ENCODE data around the gene ATP11B.
"Not testable (repeated sequence)": the region's sequence is repeated elsewhere in the genome, so short reads cannot be mapped to it uniquely, and the experiment has no call there.

ATP11B gene

DNA sequence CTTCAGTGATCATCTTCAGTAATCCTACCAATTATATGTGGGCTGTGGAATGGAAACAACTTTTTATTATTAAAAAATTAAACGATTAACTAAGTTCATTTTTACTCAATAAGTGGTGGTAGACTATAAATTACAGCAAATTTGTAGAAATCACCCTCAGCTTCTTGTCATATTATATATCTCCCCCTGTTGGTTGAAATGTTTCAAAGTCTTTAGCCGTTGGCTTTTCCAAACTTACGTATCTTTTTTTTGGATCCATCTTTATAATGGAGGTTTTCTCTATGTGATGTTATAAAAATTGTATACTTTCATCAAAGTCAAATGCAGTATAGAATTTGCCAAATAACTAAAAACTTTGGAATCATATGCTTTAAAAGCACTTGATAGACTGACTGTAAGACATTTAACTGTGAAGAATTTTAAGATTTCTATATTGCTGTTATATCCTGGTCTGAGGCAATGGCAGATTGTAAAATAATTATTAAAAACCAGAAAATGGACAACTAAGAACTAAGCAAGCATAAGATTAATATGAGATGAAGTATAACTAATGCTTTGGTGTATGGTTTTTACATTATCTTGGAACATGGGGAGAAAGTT lies 44.7 kb downstream of the ATP11B start:
- DNase-seq (ENCODE audit: low spot score) = no peak
- TF ChIP-seq, protein P1, sequence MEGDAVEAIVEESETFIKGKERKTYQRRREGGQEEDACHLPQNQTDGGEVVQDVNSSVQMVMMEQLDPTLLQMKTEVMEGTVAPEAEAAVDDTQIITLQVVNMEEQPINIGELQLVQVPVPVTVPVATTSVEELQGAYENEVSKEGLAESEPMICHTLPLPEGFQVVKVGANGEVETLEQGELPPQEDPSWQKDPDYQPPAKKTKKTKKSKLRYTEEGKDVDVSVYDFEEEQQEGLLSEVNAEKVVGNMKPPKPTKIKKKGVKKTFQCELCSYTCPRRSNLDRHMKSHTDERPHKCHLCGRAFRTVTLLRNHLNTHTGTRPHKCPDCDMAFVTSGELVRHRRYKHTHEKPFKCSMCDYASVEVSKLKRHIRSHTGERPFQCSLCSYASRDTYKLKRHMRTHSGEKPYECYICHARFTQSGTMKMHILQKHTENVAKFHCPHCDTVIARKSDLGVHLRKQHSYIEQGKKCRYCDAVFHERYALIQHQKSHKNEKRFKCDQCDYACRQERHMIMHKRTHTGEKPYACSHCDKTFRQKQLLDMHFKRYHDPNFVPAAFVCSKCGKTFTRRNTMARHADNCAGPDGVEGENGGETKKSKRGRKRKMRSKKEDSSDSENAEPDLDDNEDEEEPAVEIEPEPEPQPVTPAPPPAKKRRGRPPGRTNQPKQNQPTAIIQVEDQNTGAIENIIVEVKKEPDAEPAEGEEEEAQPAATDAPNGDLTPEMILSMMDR (IDR thresholded peaks at IDR 0.05; ENCODE audit: extremely low read depth, missing control alignments) = no peak

DNA sequence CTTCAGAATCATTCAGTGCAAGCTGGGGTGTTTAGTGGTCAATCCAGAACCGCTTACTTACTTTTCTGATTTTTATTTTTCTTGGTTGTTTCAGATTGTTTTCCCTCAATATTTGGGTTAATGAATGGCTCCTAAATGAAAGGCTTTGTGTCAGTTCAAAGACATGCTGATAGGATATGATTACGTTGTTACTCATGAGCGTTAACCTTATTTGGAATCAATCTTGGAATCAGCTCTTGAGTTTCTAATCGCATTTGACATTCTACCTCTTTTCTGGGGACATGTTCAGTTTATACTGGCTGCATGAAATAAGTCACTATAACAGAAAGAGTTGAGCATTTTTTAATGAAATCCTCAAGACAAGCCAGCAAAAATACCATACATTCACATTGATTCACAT lies 50.2 kb downstream of the ATP11B start:
- no peak for DNase-seq (ENCODE audit: low spot score)
- TF ChIP-seq, protein P1 (IDR thresholded peaks at IDR 0.05; ENCODE audit: extremely low read depth, missing control alignments) = no peak

DNA sequence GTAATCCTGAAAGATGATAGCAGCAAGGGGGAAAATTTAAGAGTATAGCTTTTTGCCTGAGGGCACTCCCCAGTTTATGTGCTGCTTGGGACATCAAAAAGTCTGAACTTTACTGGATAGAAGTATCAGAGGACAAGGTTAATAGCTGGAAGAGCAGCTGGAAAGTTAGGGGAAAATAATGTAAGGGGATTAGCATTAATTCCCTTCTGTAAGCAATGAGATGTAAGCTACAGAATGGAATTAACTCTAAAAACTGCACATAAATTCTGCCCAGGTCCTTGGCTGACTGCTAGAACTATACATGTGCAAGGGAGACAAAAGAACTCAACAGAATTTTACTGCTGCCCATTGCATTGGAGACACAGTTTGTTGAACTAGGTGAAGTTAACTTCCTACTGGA lies 55.6 kb downstream of the ATP11B start:
- TF ChIP-seq, protein P1 (IDR thresholded peaks at IDR 0.05; ENCODE audit: extremely low read depth, missing control alignments) = no peak
- DNase-seq (ENCODE audit: low spot score) = no peak

DNA sequence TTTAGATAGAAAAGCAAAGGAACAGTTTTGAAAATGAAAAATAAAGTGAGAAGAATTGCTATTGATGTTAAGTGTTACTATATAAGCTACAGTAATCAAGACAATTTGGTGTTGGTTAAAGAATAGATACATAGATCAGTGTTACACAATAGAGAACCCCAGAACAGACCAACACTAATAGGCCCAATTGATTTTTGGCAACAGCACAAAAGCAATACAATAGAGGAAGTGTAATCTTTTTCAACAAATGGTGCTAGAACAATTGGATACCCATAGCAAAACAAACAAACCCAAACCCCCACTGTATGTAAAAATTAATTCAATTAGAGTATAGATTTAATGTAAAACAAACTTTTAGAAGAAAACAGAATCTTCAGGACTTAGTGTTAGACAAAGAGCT lies 61.8 kb downstream of the ATP11B start:
- TF ChIP-seq, protein P1 (IDR thresholded peaks at IDR 0.05; ENCODE audit: extremely low read depth, missing control alignments) = no peak
- DNase-seq (ENCODE audit: low spot score) = no peak

DNA sequence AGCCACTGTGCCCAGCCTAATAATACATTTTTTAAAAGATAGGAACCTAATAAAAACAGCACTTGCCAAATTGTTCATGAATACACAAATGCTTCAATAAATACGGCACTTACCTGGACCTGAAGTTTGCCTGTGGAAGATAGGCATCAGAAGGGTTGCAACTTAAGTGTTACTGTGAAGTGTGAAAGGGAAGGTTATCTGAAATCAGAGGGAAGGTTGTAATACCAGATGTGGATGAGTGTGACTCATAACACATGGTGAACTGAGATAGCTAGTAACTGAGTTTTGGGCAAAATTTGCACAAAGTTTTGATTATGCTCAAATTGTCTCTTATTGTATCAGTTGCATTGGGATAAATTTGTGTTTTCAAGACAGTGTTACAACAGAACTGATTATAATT lies 68.0 kb downstream of the ATP11B start:
- TF ChIP-seq, protein P1 (IDR thresholded peaks at IDR 0.05; ENCODE audit: extremely low read depth, missing control alignments) = no peak
- DNase-seq (ENCODE audit: low spot score) = no peak

DNA sequence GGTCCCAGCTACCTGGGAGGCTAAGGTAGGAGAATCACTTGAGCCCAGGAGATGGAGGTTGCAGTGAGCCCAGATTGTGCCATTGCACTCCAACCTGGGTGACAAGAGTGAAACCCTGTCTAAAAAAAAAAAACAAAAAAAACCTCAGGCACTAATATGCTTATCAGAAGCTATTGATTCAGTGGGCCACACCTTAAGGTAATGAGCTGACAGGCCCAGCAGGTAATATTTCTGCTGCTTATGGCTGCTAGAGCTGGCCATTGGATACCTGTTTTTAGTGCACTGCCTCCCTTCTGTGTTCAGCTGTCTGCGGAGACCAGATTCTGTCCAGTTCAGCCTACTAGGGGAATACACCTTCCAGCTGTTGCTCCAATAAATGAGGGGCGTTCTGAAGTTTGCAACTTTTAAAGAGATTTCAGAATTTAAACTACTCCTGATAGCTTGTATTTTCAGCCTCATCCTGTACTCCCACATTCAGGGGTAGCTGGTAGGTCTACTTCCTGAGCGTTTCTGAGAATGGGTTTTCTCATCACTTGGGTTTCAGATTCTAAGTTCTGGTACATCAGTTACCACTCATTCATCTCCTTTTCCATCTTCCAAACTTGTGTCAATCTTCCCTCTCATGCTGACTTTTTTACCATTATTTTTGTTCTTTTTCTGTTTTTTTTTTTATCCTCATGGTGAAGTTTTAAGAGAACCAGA lies 69.0 kb downstream of the ATP11B start:
- TF ChIP-seq, protein P1 (IDR thresholded peaks at IDR 0.05; ENCODE audit: extremely low read depth, missing control alignments) = no peak
- DNase-seq (ENCODE audit: low spot score) = no peak

DNA sequence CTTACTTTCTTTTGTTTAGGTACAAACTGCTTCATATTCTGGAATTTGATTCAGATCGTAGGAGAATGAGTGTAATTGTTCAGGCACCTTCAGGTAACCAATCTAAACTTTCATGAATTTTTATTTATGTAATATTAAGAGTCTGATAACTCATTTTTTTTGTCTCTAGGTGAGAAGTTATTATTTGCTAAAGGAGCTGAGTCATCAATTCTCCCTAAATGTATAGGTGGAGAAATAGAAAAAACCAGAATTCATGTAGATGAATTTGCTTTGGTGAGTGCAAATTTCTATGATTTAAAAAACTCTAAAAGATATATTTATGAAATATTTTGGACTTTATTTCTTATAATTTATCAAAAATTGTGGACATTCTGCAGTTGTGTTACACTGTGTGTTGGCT lies 75.8 kb downstream of the ATP11B start:
- TF ChIP-seq, protein P1 (IDR thresholded peaks at IDR 0.05; ENCODE audit: extremely low read depth, missing control alignments) = no peak

DNA sequence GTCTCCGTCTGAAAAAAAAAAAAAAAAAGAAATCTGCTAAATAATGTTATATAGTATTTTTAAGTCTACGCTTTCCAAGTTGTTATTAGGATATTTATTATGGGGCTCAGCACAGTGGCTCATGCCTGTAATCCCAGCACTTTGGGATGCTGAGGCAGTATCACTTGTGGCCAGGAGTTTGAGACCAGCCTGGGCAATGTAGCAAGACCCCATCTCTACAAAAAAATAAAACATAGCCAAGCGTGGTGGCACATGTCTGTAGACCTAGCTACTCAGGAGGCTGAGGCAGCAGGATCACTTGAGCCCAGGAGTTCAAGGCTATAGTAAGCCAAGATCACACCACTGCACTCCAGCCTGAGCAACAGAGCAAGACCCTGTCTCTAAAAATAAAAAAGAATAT lies 77.6 kb downstream of the ATP11B start:
- DNase-seq (ENCODE audit: low spot score) = not testable (repeated sequence)

More for the DNA sequence above, 75.8 kb downstream of the ATP11B start:
- no peak for DNase-seq (ENCODE audit: low spot score)
